ENCODE results near the gene SRA1. TPM values are rescaled to one million over a fixed set of nuclear protein-coding genes. Genes with fewer than 3 reads are reported as not detected.

SRA1 gene
- total and polyA plus RNA-seq, 2 of the 13 experiments (the other 11 are each of a cell fraction or from before 2014, with no cell fraction given), result 14.2 to 32.8 TPM

GRCh38 chr5:140564196-140565023, 7.1 kb upstream of the SRA1 start, which contains the start of the genes APBB3 and SLC35A4 (continued):
- TF ChIP-seq ZNF749 (CRISPR knock-in tag; IDR thresholded peaks at IDR 0.05; ENCODE audit: borderline replicate concordance) (peak; percentile 59; the same call in 1 of the 2 replicates), ZNF740 (CRISPR knock-in tag; IDR thresholded peaks at IDR 0.05) (no peak), GZF1 (CRISPR knock-in tag; IDR thresholded peaks at IDR 0.05) (no peak), ZBTB1 (CRISPR knock-in tag; IDR thresholded peaks at IDR 0.05; ENCODE audit: borderline replicate concordance) (no peak), ZNF574 (CRISPR knock-in tag; IDR thresholded peaks at IDR 0.05) (no peak; the same call in 1 of the 2 replicates), ADNP (CRISPR knock-in tag; IDR thresholded peaks at IDR 0.05) (no peak), ZNF337 (CRISPR knock-in tag; IDR thresholded peaks at IDR 0.05; ENCODE audit: borderline replicate concordance, low read depth) (no peak), ZNF362 (CRISPR knock-in tag; IDR thresholded peaks at IDR 0.05; ENCODE audit: borderline replicate concordance) (0 out of 2 replicates have a peak, but pooled peaks have one; percentile 28), ZBTB21 (CRISPR knock-in tag; IDR thresholded peaks at IDR 0.05) (peak; percentile 48; the same call in 1 of the 2 replicates), MXD3 (CRISPR knock-in tag; IDR thresholded peaks at IDR 0.05) (peak; percentile 45; the same call in 1 of the 2 replicates), CEBPB (IDR thresholded peaks at IDR 0.05; ENCODE audit: borderline replicate concordance, low read depth, low read length) (no peak), GFI1 (CRISPR knock-in tag; IDR thresholded peaks at IDR 0.05; ENCODE audit: borderline replicate concordance) (no peak), HOXA7 (CRISPR knock-in tag; IDR thresholded peaks at IDR 0.05) (no peak), THAP8 (CRISPR knock-in tag; IDR thresholded peaks at IDR 0.05; ENCODE audit: borderline replicate concordance) (no peak), THRA (CRISPR knock-in tag; IDR thresholded peaks at IDR 0.05; ENCODE audit: borderline replicate concordance) (no peak), HIC2 (CRISPR knock-in tag; IDR thresholded peaks at IDR 0.05; ENCODE audit: low read depth) (no peak)

All from HepG2 (cell line).